Measurements from ENCODE around the gene PSMD1. TPM values are rescaled to one million over a fixed set of nuclear protein-coding genes. Genes with fewer than 3 reads are reported as not detected.
"Not testable (repeated sequence)": the region's sequence is repeated elsewhere in the genome, so short reads cannot be mapped to it uniquely, and the experiment has no call there.

The PSMD1 gene
- total RNA-seq, 1 experiment from 2014 or later: 164 TPM

GRCh38 chr2:231189171-231189530 lies 132.5 kb downstream of the PSMD1 start:
- Histone ChIP-seq H3K27me3 (replicated peaks) (no peaks in the 10 kb centered on the region), H3K36me3 (no peaks in the 10 kb centered on the region), H3K4me3 (no peak overlapping the region), H3K27ac (no peak overlapping the region), H3K4me1 (replicated peaks) (peaks cover 10% of the 10 kb centered on the region), H3K9me3 (replicated peaks) (no peaks in the 10 kb centered on the region)
- no peak for DNase-seq (ENCODE audit: low read depth in 1 of 2, low spot score in 2 of 2)

DNA sequence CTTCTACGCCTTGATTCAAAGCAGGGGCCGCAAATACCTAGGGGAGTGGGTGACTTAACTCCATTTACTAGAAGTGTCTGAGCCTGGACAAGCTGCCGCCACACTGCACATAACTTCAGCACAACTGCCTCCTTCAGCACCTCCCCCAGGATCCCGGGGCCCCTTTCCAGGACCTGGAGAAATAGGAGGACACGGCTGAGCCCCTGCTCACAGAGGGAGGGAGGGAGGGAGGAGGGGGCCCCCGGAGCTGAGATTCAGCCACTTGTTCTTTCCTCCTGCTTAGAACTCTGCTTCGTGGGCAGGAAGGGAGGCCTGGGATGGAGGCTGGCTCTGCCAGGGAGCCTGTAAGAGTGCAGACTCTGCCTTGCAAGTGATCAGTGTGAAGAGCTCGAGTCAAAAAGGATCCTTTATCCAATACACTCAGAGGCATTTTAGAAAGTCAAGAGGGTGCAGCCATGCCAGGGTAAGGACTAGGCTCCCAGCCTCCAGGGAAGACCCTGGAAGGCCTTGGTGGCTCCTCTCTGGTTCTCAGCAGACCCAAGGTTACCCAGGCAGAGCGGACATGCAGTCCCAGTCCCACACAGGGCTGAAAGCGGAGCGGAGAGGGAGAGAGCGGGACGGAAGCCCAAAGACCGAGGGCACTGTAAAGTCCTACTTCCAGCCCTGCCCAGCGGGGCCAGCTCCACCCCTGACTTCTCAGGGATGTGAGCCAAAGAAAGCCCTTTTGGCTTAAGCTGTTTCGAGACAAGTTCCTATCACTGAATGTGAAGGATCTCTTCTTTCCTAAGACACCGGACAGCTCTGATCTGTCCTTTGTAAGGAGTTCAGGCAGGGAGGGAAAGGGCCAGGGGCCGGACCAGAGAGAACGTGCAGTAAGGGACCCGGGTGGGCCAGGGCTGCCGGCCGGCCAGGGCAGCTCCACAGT lies 133.2 kb downstream of the PSMD1 start:
- H3K27ac ChIP-seq: no peak overlapping the region
- H3K27me3 ChIP-seq (replicated peaks): no peaks in the 10 kb centered on the region
- no peak for DNase-seq (ENCODE audit: low read depth in 1 of 2, low spot score in 2 of 2)
- no peak overlapping the region for H3K4me3 ChIP-seq
- H3K4me1 ChIP-seq (replicated peaks): peaks cover 10% of the 10 kb centered on the region
- H3K36me3 ChIP-seq: no peaks in the 10 kb centered on the region
- H3K9me3 ChIP-seq (replicated peaks): no peaks in the 10 kb centered on the region

DNA sequence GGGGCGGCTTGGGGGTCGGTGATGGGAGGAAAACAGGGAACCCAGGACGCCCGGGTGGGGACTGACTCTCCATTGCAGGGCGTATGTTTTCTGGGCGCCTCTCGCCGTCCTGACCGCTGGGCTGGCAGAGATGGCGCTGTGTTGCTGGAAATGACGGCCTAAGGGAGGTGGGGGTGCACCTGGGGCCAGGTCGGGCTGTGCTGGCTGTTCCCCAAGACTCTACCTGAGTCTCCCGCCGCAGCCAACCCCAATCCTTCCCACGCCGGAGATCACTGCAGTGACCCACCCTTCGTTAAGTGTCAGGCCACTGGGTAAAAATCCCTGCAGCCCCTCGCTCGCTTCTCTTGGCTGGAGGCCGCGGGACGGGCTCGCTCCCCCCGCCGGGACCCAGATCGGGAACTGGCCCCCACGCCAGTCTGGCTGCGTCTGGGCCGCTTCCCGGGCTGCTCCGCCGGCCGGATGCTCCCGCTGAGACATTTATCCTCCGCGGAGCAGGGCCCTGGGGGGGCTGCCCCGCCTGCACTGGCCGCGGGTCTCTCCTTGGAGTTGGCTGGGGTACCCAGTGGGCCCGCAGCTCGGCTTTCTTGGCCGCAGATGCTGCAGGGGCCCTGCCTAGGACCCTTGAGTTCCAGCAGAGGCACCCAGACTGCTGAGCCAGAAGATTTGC lies 134.0 kb downstream of the PSMD1 start:
- H3K4me3 ChIP-seq: no peak overlapping the region
- no peaks in the 10 kb centered on the region for H3K9me3 ChIP-seq (replicated peaks)
- H3K27me3 ChIP-seq (replicated peaks): no peaks in the 10 kb centered on the region
- peaks cover 5% of the 10 kb centered on the region for H3K4me1 ChIP-seq (replicated peaks)
- H3K36me3 ChIP-seq: no peaks in the 10 kb centered on the region
- no peak for DNase-seq (ENCODE audit: low read depth in 1 of 2, low spot score in 2 of 2)
- H3K27ac ChIP-seq: no peak overlapping the region

GRCh38 chr2:231191896-231192872 lies 135.5 kb downstream of the PSMD1 start:
- Histone ChIP-seq H3K9me3 (replicated peaks) (0 out of 2 replicates have a peak, but pooled peaks cover 3% of the 10 kb centered on the region), H3K27me3 (replicated peaks) (no peaks in the 10 kb centered on the region), H3K36me3 (no peaks in the 10 kb centered on the region), H3K27ac (no peak overlapping the region), H3K4me1 (replicated peaks) (peaks cover 5% of the 10 kb centered on the region), H3K4me3 (no peak overlapping the region)
- peak; percentile 52 to 81 for DNase-seq (ENCODE audit: low read depth in 1 of 2, low spot score in 2 of 2)

DNA sequence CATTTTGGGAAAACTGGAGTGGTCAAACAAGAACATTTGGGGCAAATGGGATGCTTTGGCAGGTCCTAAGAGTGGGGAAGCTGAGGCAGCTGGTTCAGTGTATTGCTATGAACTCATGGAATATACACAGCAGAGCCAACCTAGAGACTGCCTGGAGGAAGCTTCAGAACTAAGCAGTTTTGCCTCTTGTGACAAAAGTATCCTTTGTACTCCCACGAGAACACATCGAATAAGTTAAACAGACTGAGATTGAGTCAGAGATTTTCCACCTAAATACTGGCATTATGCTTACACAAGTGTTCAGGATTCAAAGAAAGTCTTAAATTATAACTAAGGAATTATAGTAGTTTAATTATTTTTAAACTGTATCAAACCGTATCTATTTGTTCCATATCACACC lies 136.5 kb downstream of the PSMD1 start:
- no peak for DNase-seq (ENCODE audit: low read depth in 1 of 2, low spot score in 2 of 2)
- H3K4me3 ChIP-seq: no peak overlapping the region
- H3K27me3 ChIP-seq (replicated peaks): no peaks in the 10 kb centered on the region
- no peak overlapping the region for H3K27ac ChIP-seq
- H3K4me1 ChIP-seq (replicated peaks): peaks cover 11% of the 10 kb centered on the region
- H3K36me3 ChIP-seq: no peaks in the 10 kb centered on the region; the same call in 1 of the 2 replicates
- 0 out of 2 replicates have a peak, but pooled peaks cover 3% of the 10 kb centered on the region for H3K9me3 ChIP-seq (replicated peaks)

DNA sequence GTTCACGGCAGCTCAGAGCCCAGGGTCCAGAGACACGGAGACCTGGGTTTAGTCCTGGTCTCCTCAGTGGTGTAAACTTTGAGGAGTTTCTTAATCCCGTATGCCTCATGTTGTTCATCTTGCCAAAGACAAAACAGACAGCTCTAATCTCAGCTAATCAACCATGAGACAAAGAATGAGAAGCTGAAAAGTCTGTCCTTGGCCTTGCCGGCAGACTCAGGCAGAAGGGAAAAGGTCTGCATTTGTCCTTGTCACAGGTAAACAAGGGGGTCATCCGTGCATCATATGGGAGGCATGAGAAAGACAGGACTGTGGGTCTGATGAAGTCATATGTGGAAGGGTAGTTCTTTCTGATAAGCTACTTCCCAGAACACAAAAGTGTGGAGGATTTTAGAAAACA lies 139.9 kb downstream of the PSMD1 start:
- H3K4me1 ChIP-seq (replicated peaks): peaks cover 37% of the 10 kb centered on the region
- no peak overlapping the region for H3K4me3 ChIP-seq
- H3K9me3 ChIP-seq (replicated peaks): 0 out of 2 replicates have a peak, but pooled peaks cover 3% of the 10 kb centered on the region
- H3K27me3 ChIP-seq (replicated peaks): no peaks in the 10 kb centered on the region
- no peak overlapping the region for H3K27ac ChIP-seq
- peaks cover 3% of the 10 kb centered on the region; the same call in 1 of the 2 replicates for H3K36me3 ChIP-seq
- DNase-seq (ENCODE audit: low read depth in 1 of 2, low spot score in 2 of 2): no peak

DNA sequence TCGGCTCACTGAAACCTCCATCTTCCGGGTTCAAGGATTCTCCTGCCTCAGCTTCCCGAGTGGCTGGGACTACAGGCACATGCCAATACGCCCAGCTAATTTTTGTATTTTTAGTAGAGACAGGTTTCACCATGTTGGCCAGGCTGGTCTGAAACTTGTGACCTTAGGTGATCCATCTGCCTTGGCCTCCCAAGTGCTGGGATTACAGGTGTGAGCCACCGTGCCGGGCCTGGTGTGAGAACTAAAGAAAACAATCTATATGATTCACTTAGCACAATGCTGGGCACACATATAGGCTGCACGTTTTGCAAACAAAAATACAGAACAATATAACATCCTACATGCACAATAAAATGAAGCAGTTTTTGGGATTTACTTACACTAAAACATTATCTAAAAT lies 140.5 kb downstream of the PSMD1 start:
- H3K4me1 ChIP-seq (replicated peaks): peaks cover 34% of the 10 kb centered on the region
- not testable (repeated sequence) for H3K36me3 ChIP-seq; H3K27me3 ChIP-seq (replicated peaks); H3K9me3 ChIP-seq (replicated peaks); H3K4me3 ChIP-seq; H3K27ac ChIP-seq; DNase-seq (ENCODE audit: low read depth in 1 of 2, low spot score in 2 of 2)

- H3K27me3 ChIP-seq (replicated peaks): no peaks in the 10 kb centered on the region
- 0 out of 2 replicates have a peak, but pooled peaks cover 3% of the 10 kb centered on the region for H3K9me3 ChIP-seq (replicated peaks)
- no peak overlapping the region; the same call in 1 of the 2 replicates for H3K27ac ChIP-seq
- peak overlapping the region; percentile 85 for H3K4me3 ChIP-seq
- H3K36me3 ChIP-seq: peaks cover 3% of the 10 kb centered on the region; the same call in 1 of the 2 replicates
- no peak for DNase-seq (ENCODE audit: low read depth in 1 of 2, low spot score in 2 of 2)
- peaks cover 32% of the 10 kb centered on the region for H3K4me1 ChIP-seq (replicated peaks)
Measured at GRCh38 chr2:231197706-231198290, 141.1 kb downstream of the PSMD1 start.

- Histone ChIP-seq H3K4me3 (peak within 1 kb of the TSS; percentile 85), H3K4me1 (replicated peaks) (peaks cover 32% of the 10 kb centered on the region), H3K27ac (peak within 1 kb of the TSS; percentile 7; the same call in 1 of the 2 replicates), H3K9me3 (replicated peaks) (0 out of 2 replicates have a peak, but pooled peaks cover 3% of the 10 kb centered on the region), H3K27me3 (replicated peaks) (no peaks in the 10 kb centered on the region), H3K36me3 (peaks cover 3% of the 10 kb centered on the region; the same call in 1 of the 2 replicates)
- peak; percentile 64 to 87 for DNase-seq (ENCODE audit: low read depth in 1 of 2, low spot score in 2 of 2)
Measured at GRCh38 chr2:231198291-231199173, 141.9 kb downstream of the PSMD1 start, which contains the start of gene ARMC9. ARMC9 (plus strand) TSS chr2:231198631; CDS start chr2:231206239, 7,608 bp downstream.

DNA sequence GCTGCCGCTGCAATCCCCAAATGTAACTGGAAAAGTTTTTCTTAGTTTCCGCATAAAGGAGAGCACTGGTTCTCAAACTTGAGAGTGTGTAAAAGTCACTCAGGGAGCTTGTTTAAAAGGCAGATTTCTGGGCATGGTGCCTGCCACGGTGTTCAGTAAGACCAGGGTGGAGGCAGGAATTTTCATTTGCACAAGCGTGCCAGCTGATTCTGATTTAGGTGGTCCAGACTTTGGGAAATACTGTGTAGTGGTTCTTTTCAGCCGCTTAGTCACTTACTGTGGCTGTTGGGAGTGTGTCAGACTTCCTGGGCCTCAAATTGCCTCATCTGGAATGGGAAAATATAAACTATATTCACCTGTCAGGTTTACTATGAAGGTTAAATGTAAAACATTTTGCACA lies 142.6 kb downstream of the PSMD1 start:
- Histone ChIP-seq H3K27ac (peak overlapping the region; percentile 7; the same call in 1 of the 2 replicates), H3K4me1 (replicated peaks) (peaks cover 32% of the 10 kb centered on the region), H3K36me3 (peaks cover 3% of the 10 kb centered on the region; the same call in 1 of the 2 replicates), H3K4me3 (peak overlapping the region; percentile 85), H3K9me3 (replicated peaks) (0 out of 2 replicates have a peak, but pooled peaks cover 3% of the 10 kb centered on the region), H3K27me3 (replicated peaks) (no peaks in the 10 kb centered on the region)
- DNase-seq (ENCODE audit: low read depth in 1 of 2, low spot score in 2 of 2): no peak

GRCh38 chr2:231200805-231201474 lies 144.3 kb downstream of the PSMD1 start:
- Histone ChIP-seq H3K36me3 (peaks cover 3% of the 10 kb centered on the region; the same call in 1 of the 2 replicates), H3K4me3 (no peak overlapping the region), H3K27me3 (replicated peaks) (no peaks in the 10 kb centered on the region), H3K9me3 (replicated peaks) (0 out of 2 replicates have a peak, but pooled peaks cover 3% of the 10 kb centered on the region), H3K27ac (no peak overlapping the region), H3K4me1 (replicated peaks) (peaks cover 32% of the 10 kb centered on the region)
- DNase-seq (ENCODE audit: low read depth in 1 of 2, low spot score in 2 of 2): peak; percentile 48 to 59

All from SJSA1 (cell line).